ENCODE results near the gene KCTD17. TPM values are rescaled to one million over a fixed set of nuclear protein-coding genes. Genes with fewer than 3 reads are reported as not detected.

KCTD17 gene
- total RNA-seq, 1 experiment from 2014 or later, result 29.4 TPM

GRCh38 chr22:37059876-37060449, 8.4 kb downstream of the KCTD17 start:
- CTCF ChIA-PET, result interaction anchor here (1.8 kb wide), 1 partner anchor 14 kb away, joined by 7 read pairs; no protein-coding TSS in a partner anchor

More at GRCh38 chr22:37059876-37060449, 8.4 kb downstream of the KCTD17 start:
- H3K36me3 Mint-ChIP-seq, result peaks cover 9% of the 10 kb centered on the region
- H3K27me3 Mint-ChIP-seq (ENCODE audit: low read depth), result peaks cover 3% of the 10 kb centered on the region; the same call in 1 of the 2 replicates
- POLR2A ChIA-PET, result no interaction called here
- H3K4me1 Mint-ChIP-seq, result peaks cover 17% of the 10 kb centered on the region
- no peak overlapping the region for H3K4me3 Mint-ChIP-seq
- H3K27ac Mint-ChIP-seq, result no peak overlapping the region
- ATAC-seq, result no peak
- H3K9me3 Mint-ChIP-seq, result no peaks in the 10 kb centered on the region
- TF ChIP-seq HMGA2 (CRISPR knock-in tag; IDR thresholded peaks at IDR 0.05) (no peak), CREB1 (CRISPR knock-in tag; IDR thresholded peaks at IDR 0.05) (no peak), NR1H2 (CRISPR knock-in tag; IDR thresholded peaks at IDR 0.05) (no peak), AR (CRISPR knock-in tag; IDR thresholded peaks at IDR 0.05) (no peak), ZNF532 (CRISPR knock-in tag; IDR thresholded peaks at IDR 0.05; ENCODE audit: borderline replicate concordance) (no peak), ATF3 (CRISPR knock-in tag; conservative IDR thresholded peaks at IDR 0.05) (no peak), TCF7 (CRISPR knock-in tag; IDR thresholded peaks at IDR 0.05; ENCODE audit: low read depth) (no peak), FOXJ3 (CRISPR knock-in tag; IDR thresholded peaks at IDR 0.05; ENCODE audit: borderline replicate concordance) (no peak), RORB (CRISPR knock-in tag; IDR thresholded peaks at IDR 0.05) (no peak), NFE2L1 (CRISPR knock-in tag; IDR thresholded peaks at IDR 0.05) (no peak), OVOL2 (CRISPR knock-in tag; IDR thresholded peaks at IDR 0.05; ENCODE audit: borderline replicate concordance) (no peak), SMAD3 (CRISPR knock-in tag; IDR thresholded peaks at IDR 0.05; ENCODE audit: borderline replicate concordance) (no peak), ZNF121 (CRISPR knock-in tag; IDR thresholded peaks at IDR 0.05) (no peak), FOXP1 (CRISPR knock-in tag; IDR thresholded peaks at IDR 0.05; ENCODE audit: borderline replicate concordance) (no peak)
- TF ChIP-seq, protein P1, sequence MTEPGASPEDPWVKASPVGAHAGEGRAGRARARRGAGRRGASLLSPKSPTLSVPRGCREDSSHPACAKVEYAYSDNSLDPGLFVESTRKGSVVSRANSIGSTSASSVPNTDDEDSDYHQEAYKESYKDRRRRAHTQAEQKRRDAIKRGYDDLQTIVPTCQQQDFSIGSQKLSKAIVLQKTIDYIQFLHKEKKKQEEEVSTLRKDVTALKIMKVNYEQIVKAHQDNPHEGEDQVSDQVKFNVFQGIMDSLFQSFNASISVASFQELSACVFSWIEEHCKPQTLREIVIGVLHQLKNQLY (CRISPR knock-in tag; IDR thresholded peaks at IDR 0.05), result no peak
- TF ChIP-seq, protein P2, sequence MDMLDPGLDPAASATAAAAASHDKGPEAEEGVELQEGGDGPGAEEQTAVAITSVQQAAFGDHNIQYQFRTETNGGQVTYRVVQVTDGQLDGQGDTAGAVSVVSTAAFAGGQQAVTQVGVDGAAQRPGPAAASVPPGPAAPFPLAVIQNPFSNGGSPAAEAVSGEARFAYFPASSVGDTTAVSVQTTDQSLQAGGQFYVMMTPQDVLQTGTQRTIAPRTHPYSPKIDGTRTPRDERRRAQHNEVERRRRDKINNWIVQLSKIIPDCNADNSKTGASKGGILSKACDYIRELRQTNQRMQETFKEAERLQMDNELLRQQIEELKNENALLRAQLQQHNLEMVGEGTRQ (CRISPR knock-in tag; IDR thresholded peaks at IDR 0.05), result no peak
- TF ChIP-seq, protein P3, sequence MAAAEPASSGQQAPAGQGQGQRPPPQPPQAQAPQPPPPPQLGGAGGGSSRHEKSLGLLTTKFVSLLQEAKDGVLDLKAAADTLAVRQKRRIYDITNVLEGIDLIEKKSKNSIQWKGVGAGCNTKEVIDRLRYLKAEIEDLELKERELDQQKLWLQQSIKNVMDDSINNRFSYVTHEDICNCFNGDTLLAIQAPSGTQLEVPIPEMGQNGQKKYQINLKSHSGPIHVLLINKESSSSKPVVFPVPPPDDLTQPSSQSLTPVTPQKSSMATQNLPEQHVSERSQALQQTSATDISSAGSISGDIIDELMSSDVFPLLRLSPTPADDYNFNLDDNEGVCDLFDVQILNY (CRISPR knock-in tag; IDR thresholded peaks at IDR 0.05), result no peak
- TF ChIP-seq, protein P4, sequence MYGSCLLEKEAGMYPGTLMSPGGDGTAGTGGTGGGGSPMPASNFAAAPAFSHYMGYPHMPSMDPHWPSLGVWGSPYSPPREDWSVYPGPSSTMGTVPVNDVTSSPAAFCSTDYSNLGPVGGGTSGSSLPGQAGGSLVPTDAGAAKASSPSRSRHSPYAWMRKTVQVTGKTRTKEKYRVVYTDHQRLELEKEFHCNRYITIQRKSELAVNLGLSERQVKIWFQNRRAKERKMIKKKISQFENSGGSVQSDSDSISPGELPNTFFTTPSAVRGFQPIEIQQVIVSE (CRISPR knock-in tag; IDR thresholded peaks at IDR 0.05; ENCODE audit: borderline replicate concordance), result no peak
- TF ChIP-seq, protein P5, sequence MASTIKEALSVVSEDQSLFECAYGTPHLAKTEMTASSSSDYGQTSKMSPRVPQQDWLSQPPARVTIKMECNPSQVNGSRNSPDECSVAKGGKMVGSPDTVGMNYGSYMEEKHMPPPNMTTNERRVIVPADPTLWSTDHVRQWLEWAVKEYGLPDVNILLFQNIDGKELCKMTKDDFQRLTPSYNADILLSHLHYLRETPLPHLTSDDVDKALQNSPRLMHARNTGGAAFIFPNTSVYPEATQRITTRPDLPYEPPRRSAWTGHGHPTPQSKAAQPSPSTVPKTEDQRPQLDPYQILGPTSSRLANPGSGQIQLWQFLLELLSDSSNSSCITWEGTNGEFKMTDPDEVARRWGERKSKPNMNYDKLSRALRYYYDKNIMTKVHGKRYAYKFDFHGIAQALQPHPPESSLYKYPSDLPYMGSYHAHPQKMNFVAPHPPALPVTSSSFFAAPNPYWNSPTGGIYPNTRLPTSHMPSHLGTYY (CRISPR knock-in tag; IDR thresholded peaks at IDR 0.05), result no peak
- DNase-seq (ENCODE audit: low spot score), result no peak

Measured in WTC11 (cell line).